ENCODE data around the gene PPARGC1A. TPM values are rescaled to one million over a fixed set of nuclear protein-coding genes. Genes with fewer than 3 reads are reported as not detected.

PPARGC1A gene
- total and polyA plus RNA-seq, 2 donors (not counting 1 experiment from before 2014, with no cell fraction given), result not detected

- H3K27me3 ChIP-seq (replicated peaks in 1 of 4; ENCODE audit: control extremely low read depth in 1 of 4, control insufficient read depth in 3 of 4, insufficient read depth in 4 of 4, low read length in 3 of 4), result no peaks in the 10 kb centered on the region
- ATAC-seq (ENCODE audit: low read depth) (no peak), DNase-seq (no peak)
- no CpG with 5 or more reads among the region's 3 CpGs for WGBS (ENCODE audit: insufficient coverage)
- H3K4me3 Mint-ChIP-seq, result no peak overlapping the region
- no peak overlapping the region for H3K27ac Mint-ChIP-seq
- ChIA-PET CTCF (no interaction called here), POLR2A (no interaction called here)
- H4K20me1 ChIP-seq (ENCODE audit: control insufficient read depth, insufficient read depth, low read length, poor library complexity, severe bottlenecking), result no peaks in the 10 kb centered on the region
- no peak overlapping the region for H2AFZ ChIP-seq (ENCODE audit: insufficient read depth, low read depth, low read length, poor library complexity, severe bottlenecking)
- H3K36me3 ChIP-seq (replicated peaks in 1 of 2; ENCODE audit: control extremely low read depth in 1 of 2, control insufficient read depth in 1 of 2, extremely low read depth in 1 of 2, insufficient read depth in 2 of 2, low read length in 1 of 2), result no peaks in the 10 kb centered on the region
- no peak overlapping the region for H3K4me3 ChIP-seq (ENCODE audit: control extremely low read depth in 1 of 5, extremely low read depth in 1 of 5, insufficient read depth in 1 of 5, low read depth in 2 of 5, low read length in 4 of 5)
- no peaks in the 10 kb centered on the region for H3K27me3 Mint-ChIP-seq
- H3K9me3 Mint-ChIP-seq (ENCODE audit: insufficient read depth), result no peaks in the 10 kb centered on the region
- H3K4me2 ChIP-seq (replicated peaks; ENCODE audit: low read depth, low read length, poor library complexity, severe bottlenecking), result no peak overlapping the region
- TF ChIP-seq EZH2 (IDR thresholded peaks at IDR 0.05; ENCODE audit: borderline replicate concordance, insufficient read depth, low read depth, low read length, poor library complexity, severe bottlenecking) (no peak), CTCF (IDR thresholded peaks at IDR 0.05) (no peak)
- H3K79me2 ChIP-seq (ENCODE audit: control insufficient read depth, insufficient read depth, low read length), result no peaks in the 10 kb centered on the region
- no peak overlapping the region for H3K27ac ChIP-seq (ENCODE audit: low read length in 2 of 2)
- no peaks in the 10 kb centered on the region for H3K4me1 ChIP-seq (ENCODE audit: control insufficient read depth in 2 of 2, insufficient read depth in 2 of 2, low read length in 2 of 2)
- H3K9me3 ChIP-seq (ENCODE audit: control extremely low read depth in 1 of 3, control insufficient read depth in 2 of 3, insufficient read depth in 1 of 3, low read length in 2 of 3), result peaks cover 0 to 4% (median 0%) of the 10 kb centered on the region in 3 donors
- peaks cover 4% of the 10 kb centered on the region for H3K4me1 Mint-ChIP-seq
- intact Hi-C loops (cut with micrococcal nuclease), result no loop called here
- H3K9ac ChIP-seq (ENCODE audit: low read length), result no peak overlapping the region
Observed at GRCh38 chr4:23887173-23887572, 2.7 kb downstream of the PPARGC1A start.

- intact Hi-C loops (cut with micrococcal nuclease), result no loop called here
Observed at GRCh38 chr4:23885943-23886590, 3.8 kb downstream of the PPARGC1A start.

More at GRCh38 chr4:23885943-23886590, 3.8 kb downstream of the PPARGC1A start:
- Mint-ChIP-seq H3K27me3 (no peaks in the 10 kb centered on the region), H3K4me3 (no peak overlapping the region), H3K27ac (no peak overlapping the region), H3K4me1 (peaks cover 4% of the 10 kb centered on the region), H3K9me3 (ENCODE audit: insufficient read depth) (no peaks in the 10 kb centered on the region)
- H3K4me2 ChIP-seq (replicated peaks; ENCODE audit: low read depth, low read length, poor library complexity, severe bottlenecking), result no peak overlapping the region
- ATAC-seq (ENCODE audit: low read depth) (no peak), DNase-seq (no peak)
- no peaks in the 10 kb centered on the region for H3K4me1 ChIP-seq (ENCODE audit: control insufficient read depth in 2 of 2, insufficient read depth in 2 of 2, low read length in 2 of 2)
- no peak overlapping the region for H2AFZ ChIP-seq (ENCODE audit: insufficient read depth, low read depth, low read length, poor library complexity, severe bottlenecking)
- no peaks in the 10 kb centered on the region for H3K79me2 ChIP-seq (ENCODE audit: control insufficient read depth, insufficient read depth, low read length)
- no peak overlapping the region for H3K27ac ChIP-seq (ENCODE audit: low read length in 2 of 2)
- H3K4me3 ChIP-seq (ENCODE audit: control extremely low read depth in 1 of 5, extremely low read depth in 1 of 5, insufficient read depth in 1 of 5, low read depth in 2 of 5, low read length in 4 of 5), result no peak overlapping the region
- H3K36me3 ChIP-seq (replicated peaks in 1 of 2; ENCODE audit: control extremely low read depth in 1 of 2, control insufficient read depth in 1 of 2, extremely low read depth in 1 of 2, insufficient read depth in 2 of 2, low read length in 1 of 2), result no peaks in the 10 kb centered on the region
- ChIA-PET POLR2A (no interaction called here), CTCF (no interaction called here)
- no peaks in the 10 kb centered on the region for H4K20me1 ChIP-seq (ENCODE audit: control insufficient read depth, insufficient read depth, low read length, poor library complexity, severe bottlenecking)
- peaks cover 0 to 4% (median 0%) of the 10 kb centered on the region in 3 donors for H3K9me3 ChIP-seq (ENCODE audit: control extremely low read depth in 1 of 3, control insufficient read depth in 2 of 3, insufficient read depth in 1 of 3, low read length in 2 of 3)
- H3K27me3 ChIP-seq (replicated peaks in 1 of 4; ENCODE audit: control extremely low read depth in 1 of 4, control insufficient read depth in 3 of 4, insufficient read depth in 4 of 4, low read length in 3 of 4), result no peaks in the 10 kb centered on the region
- WGBS (ENCODE audit: insufficient coverage), result 100% methylated on average over 2 of the region's 6 CpGs
- no peak overlapping the region for H3K9ac ChIP-seq (ENCODE audit: low read length)
- TF ChIP-seq CTCF (IDR thresholded peaks at IDR 0.05), result no peak
- TF ChIP-seq EZH2 (IDR thresholded peaks at IDR 0.05; ENCODE audit: borderline replicate concordance, insufficient read depth, low read depth, low read length, poor library complexity, severe bottlenecking), result no peak

All from B cell (primary cell).